Measurements from ENCODE around the gene TUBA3D. TPM values are rescaled to one million over a fixed set of nuclear protein-coding genes. Genes with fewer than 3 reads are reported as not detected.
"Not testable (repeated sequence)": the region's sequence is repeated elsewhere in the genome, so short reads cannot be mapped to it uniquely, and the experiment has no call there.

The TUBA3D gene
- total and polyA plus RNA-seq, 10 of the 15 experiments (the other 5 are each of a cell fraction or from before 2014, with no cell fraction given), result 0.04 to 0.37 (median 0.20) TPM; not detected in 6

- TF ChIP-seq RUNX3 (IDR thresholded peaks at IDR 0.05; ENCODE audit: low read length), result peak; percentile 88
- TF ChIP-seq CBFB (IDR thresholded peaks at IDR 0.05; ENCODE audit: low read depth), result peak; percentile 82
- TF ChIP-seq SPI1 (IDR thresholded peaks at IDR 0.05; ENCODE audit: borderline replicate concordance, insufficient read depth, low read depth, low read length), result peak; percentile 73; the same call in 1 of the 2 replicates
These were observed 38.7 kb downstream of the TUBA3D start (continued) for GRCh38 chr2:131514408-131515166.

GRCh38 chr2:131515235-131515634 is 39.3 kb downstream of the TUBA3D start:
- TF ChIP-seq BHLHE40 (IDR thresholded peaks at IDR 0.05; ENCODE audit: borderline replicate concordance in 1 of 2, low read depth in 2 of 2, low read length in 1 of 2), result peak in 1 of 2 experiments; percentile 35; a peak in 1 of 4 replicates
- TF ChIP-seq ZNF687 (IDR thresholded peaks at IDR 0.05), result 0 out of 2 replicates have a peak, but pooled peaks have one; percentile 26
- CTCF ChIA-PET; H4K20me1 ChIP-seq (ENCODE audit: control insufficient read depth, insufficient read depth); H2AFZ ChIP-seq (ENCODE audit: control insufficient read depth, low read depth, low read length); H3K79me2 ChIP-seq (ENCODE audit: control insufficient read depth, insufficient read depth, low read length); H3K4me3 ChIP-seq; RAD21 ChIA-PET (ENCODE audit: unreplicated experiment); H3K27me3 ChIP-seq (replicated peaks in 1 of 2; ENCODE audit: control insufficient read depth in 2 of 2, insufficient read depth in 2 of 2, low read length in 1 of 2); H3K9me3 ChIP-seq (replicated peaks; ENCODE audit: control insufficient read depth, insufficient read depth, low read length); H3K4me2 ChIP-seq (ENCODE audit: control insufficient read depth, insufficient read depth); BruUV-seq (replicated peaks); DNase-seq (ENCODE audit: low read depth, low spot score); H3K9ac ChIP-seq (ENCODE audit: control insufficient read depth, insufficient read depth, low read length); in situ Hi-C loops (cut with MboI); intact Hi-C loops (cut with micrococcal nuclease; ENCODE audit: unreplicated experiment); POLR2A ChIA-PET; FAIRE-seq: not testable (repeated sequence)
- 63% methylated on average over 10 of the region's 14 CpGs for WGBS (ENCODE audit: insufficient coverage, insufficient replicate concordance, low lambda C conversion rate, missing lambda C conversion rate)
- H3K4me1 ChIP-seq (ENCODE audit: control insufficient read depth, insufficient read depth, low read length), result peaks cover 16% of the 10 kb centered on the region
- peak; percentile 33 for ATAC-seq
- SMC1A ChIA-PET (ENCODE audit: uncharacterized antibody, unreplicated experiment), result interaction anchor here (1.3 to 1.4 kb wide), 2 partner anchors 21 to 157 kb away, joined by 3 read pairs; no protein-coding TSS in a partner anchor
- peak overlapping the region; percentile 52 for H3K27ac ChIP-seq (ENCODE audit: control insufficient read depth, insufficient read depth)
- peaks cover 0 to 18% of the 10 kb centered on the region in 2 experiments; a peak in 3 of 4 replicates for H3K36me3 ChIP-seq (ENCODE audit: control insufficient read depth in 2 of 2, insufficient read depth in 2 of 2, low read length in 1 of 2)
